Measurements from ENCODE around the gene DTX4.

DNA sequence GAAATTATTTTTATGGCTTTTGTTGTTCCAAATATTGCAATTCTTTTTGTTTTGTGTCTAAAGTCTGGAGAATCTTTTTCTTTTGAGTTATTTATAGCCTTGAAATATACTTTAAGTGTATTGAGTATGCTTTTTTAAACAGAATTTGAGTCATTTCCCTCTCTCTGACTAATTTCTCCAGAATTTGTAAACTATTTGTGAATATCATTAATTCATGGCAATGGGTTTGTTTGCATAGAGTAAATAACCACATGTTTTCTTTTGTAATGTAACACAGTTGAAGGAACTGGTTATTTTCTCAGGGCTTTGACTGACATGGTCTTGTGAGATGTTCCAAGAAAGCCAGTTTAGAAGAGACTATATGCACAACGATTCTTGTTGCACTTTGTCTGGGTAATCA lies 71.7 kb downstream of the DTX4 start:
- TF ChIP-seq, protein P1, sequence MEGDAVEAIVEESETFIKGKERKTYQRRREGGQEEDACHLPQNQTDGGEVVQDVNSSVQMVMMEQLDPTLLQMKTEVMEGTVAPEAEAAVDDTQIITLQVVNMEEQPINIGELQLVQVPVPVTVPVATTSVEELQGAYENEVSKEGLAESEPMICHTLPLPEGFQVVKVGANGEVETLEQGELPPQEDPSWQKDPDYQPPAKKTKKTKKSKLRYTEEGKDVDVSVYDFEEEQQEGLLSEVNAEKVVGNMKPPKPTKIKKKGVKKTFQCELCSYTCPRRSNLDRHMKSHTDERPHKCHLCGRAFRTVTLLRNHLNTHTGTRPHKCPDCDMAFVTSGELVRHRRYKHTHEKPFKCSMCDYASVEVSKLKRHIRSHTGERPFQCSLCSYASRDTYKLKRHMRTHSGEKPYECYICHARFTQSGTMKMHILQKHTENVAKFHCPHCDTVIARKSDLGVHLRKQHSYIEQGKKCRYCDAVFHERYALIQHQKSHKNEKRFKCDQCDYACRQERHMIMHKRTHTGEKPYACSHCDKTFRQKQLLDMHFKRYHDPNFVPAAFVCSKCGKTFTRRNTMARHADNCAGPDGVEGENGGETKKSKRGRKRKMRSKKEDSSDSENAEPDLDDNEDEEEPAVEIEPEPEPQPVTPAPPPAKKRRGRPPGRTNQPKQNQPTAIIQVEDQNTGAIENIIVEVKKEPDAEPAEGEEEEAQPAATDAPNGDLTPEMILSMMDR (IDR thresholded peaks at IDR 0.05 in 2 of 3, conservative IDR thresholded peaks at IDR 0.05 in 1 of 3; ENCODE audit: borderline replicate concordance in 1 of 3, insufficient read depth in 1 of 3, low read depth in 2 of 3, low read length in 2 of 3): no peak
- TF ChIP-seq ZNF274 (IDR thresholded peaks at IDR 0.05; ENCODE audit: low read depth, low read length) (no peak), EZH2 (IDR thresholded peaks at IDR 0.05) (no peak), ZFX (IDR thresholded peaks at IDR 0.05) (no peak), POLR2A (IDR thresholded peaks at IDR 0.05; ENCODE audit: borderline replicate concordance, extremely low read depth, insufficient read depth, insufficient read length) (no peak)
- TF ChIP-seq, protein P2, sequence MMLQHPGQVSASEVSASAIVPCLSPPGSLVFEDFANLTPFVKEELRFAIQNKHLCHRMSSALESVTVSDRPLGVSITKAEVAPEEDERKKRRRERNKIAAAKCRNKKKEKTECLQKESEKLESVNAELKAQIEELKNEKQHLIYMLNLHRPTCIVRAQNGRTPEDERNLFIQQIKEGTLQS (IDR thresholded peaks at IDR 0.05): no peak

Data from HCT116 (cell line).